Measurements from ENCODE around the gene CCNY. TPM values are rescaled to one million over a fixed set of nuclear protein-coding genes. Genes with fewer than 3 reads are reported as not detected.

Gene CCNY
- total RNA-seq, 1 experiment from 2014 or later, result 42.1 TPM

GRCh38 chr10:35433851-35434426 lies 97.6 kb downstream of the CCNY start:
- in situ Hi-C loops (cut with HindIII; ENCODE audit: low pct_unique_long_range_greater_than_20kb, low sequenced_read_pairs), result no loop called here
- peak; percentile 56 for DNase-seq (ENCODE audit: low read depth)

GRCh38 chr10:35434533-35434932 lies 98.2 kb downstream of the CCNY start:
- DNase-seq (ENCODE audit: low read depth), result no peak
- in situ Hi-C loops (cut with HindIII; ENCODE audit: low pct_unique_long_range_greater_than_20kb, low sequenced_read_pairs), result no loop called here

GRCh38 chr10:35435824-35436223 lies 99.5 kb downstream of the CCNY start:
- in situ Hi-C loops (cut with HindIII; ENCODE audit: low pct_unique_long_range_greater_than_20kb, low sequenced_read_pairs), result no loop called here
- DNase-seq (ENCODE audit: low read depth), result no peak

- DNase-seq (ENCODE audit: low read depth), result no peak
- in situ Hi-C loops (cut with HindIII; ENCODE audit: low pct_unique_long_range_greater_than_20kb, low sequenced_read_pairs), result no loop called here
Measured at GRCh38 chr10:35437829-35438228, 101.5 kb downstream of the CCNY start.

GRCh38 chr10:35438718-35439571 lies 102.6 kb downstream of the CCNY start:
- in situ Hi-C loops (cut with HindIII; ENCODE audit: low pct_unique_long_range_greater_than_20kb, low sequenced_read_pairs), result no loop called here
- DNase-seq (ENCODE audit: low read depth), result no peak

- in situ Hi-C loops (cut with HindIII; ENCODE audit: low pct_unique_long_range_greater_than_20kb, low sequenced_read_pairs), result no loop called here
- DNase-seq (ENCODE audit: low read depth), result no peak
Measured at GRCh38 chr10:35440016-35440415, 103.7 kb downstream of the CCNY start.

- DNase-seq (ENCODE audit: low read depth), result no peak
- in situ Hi-C loops (cut with HindIII; ENCODE audit: low pct_unique_long_range_greater_than_20kb, low sequenced_read_pairs), result no loop called here
Measured at GRCh38 chr10:35442028-35442427, 105.7 kb downstream of the CCNY start.

- in situ Hi-C loops (cut with HindIII; ENCODE audit: low pct_unique_long_range_greater_than_20kb, low sequenced_read_pairs), result no loop called here
- no peak for DNase-seq (ENCODE audit: low read depth)
Measured at GRCh38 chr10:35442592-35442991, 106.3 kb downstream of the CCNY start.

- in situ Hi-C loops (cut with HindIII; ENCODE audit: low pct_unique_long_range_greater_than_20kb, low sequenced_read_pairs), result no loop called here
- no peak for DNase-seq (ENCODE audit: low read depth)
Measured at GRCh38 chr10:35443858-35444257, 107.5 kb downstream of the CCNY start.

GRCh38 chr10:35445150-35445884 lies 109.0 kb downstream of the CCNY start:
- no peak for DNase-seq (ENCODE audit: low read depth)
- in situ Hi-C loops (cut with HindIII; ENCODE audit: low pct_unique_long_range_greater_than_20kb, low sequenced_read_pairs), result no loop called here

GRCh38 chr10:35446439-35446838 lies 110.1 kb downstream of the CCNY start:
- no peak for DNase-seq (ENCODE audit: low read depth)
- in situ Hi-C loops (cut with HindIII; ENCODE audit: low pct_unique_long_range_greater_than_20kb, low sequenced_read_pairs), result no loop called here

- peak; percentile 44 for DNase-seq (ENCODE audit: low read depth)
- in situ Hi-C loops (cut with HindIII; ENCODE audit: low pct_unique_long_range_greater_than_20kb, low sequenced_read_pairs), result no loop called here
Measured at GRCh38 chr10:35447693-35448407, 111.5 kb downstream of the CCNY start.

- in situ Hi-C loops (cut with HindIII; ENCODE audit: low pct_unique_long_range_greater_than_20kb, low sequenced_read_pairs), result no loop called here
- no peak for DNase-seq (ENCODE audit: low read depth)
Measured at GRCh38 chr10:35448687-35449662, 112.7 kb downstream of the CCNY start.

- no peak for DNase-seq (ENCODE audit: low read depth)
- in situ Hi-C loops (cut with HindIII; ENCODE audit: low pct_unique_long_range_greater_than_20kb, low sequenced_read_pairs), result no loop called here
Measured at GRCh38 chr10:35449944-35450343, 113.6 kb downstream of the CCNY start.

- DNase-seq (ENCODE audit: low read depth), result no peak
- in situ Hi-C loops (cut with HindIII; ENCODE audit: low pct_unique_long_range_greater_than_20kb, low sequenced_read_pairs), result no loop called here
Measured at GRCh38 chr10:35451151-35452016, 115.1 kb downstream of the CCNY start.

- DNase-seq (ENCODE audit: low read depth), result no peak
- in situ Hi-C loops (cut with HindIII; ENCODE audit: low pct_unique_long_range_greater_than_20kb, low sequenced_read_pairs), result no loop called here
Measured at GRCh38 chr10:35452171-35452570, 115.9 kb downstream of the CCNY start.

GRCh38 chr10:35452847-35453246 lies 116.5 kb downstream of the CCNY start:
- in situ Hi-C loops (cut with HindIII; ENCODE audit: low pct_unique_long_range_greater_than_20kb, low sequenced_read_pairs), result no loop called here
- no peak for DNase-seq (ENCODE audit: low read depth)
